HepG2 (cell line): Measurements from ENCODE around the gene SLC29A1. TPM values are rescaled to one million over a fixed set of nuclear protein-coding genes. Genes with fewer than 3 reads are reported as not detected.

Source experiments
- FOSL1 ChIP-seq: sonication (generic); formaldehyde crosslinking; IDR thresholded peaks from 2 replicates; pipeline ENCODE4 v1.9.0; 2021; ENCODE audit warnings: missing genetic modification reagents, borderline replicate concordance
- IKZF1 ChIP-seq: fragments of 450-650 bp; IDR thresholded peaks from 2 replicates; pipeline ENCODE4 v1.7.1; 2016
- NR2F6 ChIP-seq, 2 experiments: IDR thresholded peaks; 2 replicates each; pipeline ENCODE4 v1.6.1; 2016; ENCODE audit warnings: antibody characterized with exemption in 1 of 2, mild to moderate bottlenecking in 1 of 2
- PAWR ChIP-seq: sonication (generic); formaldehyde crosslinking; IDR thresholded peaks from 2 replicates; pipeline ENCODE4 v1.4.0; 2020; ENCODE audit warnings: missing genetic modification reagents, mild to moderate bottlenecking, borderline replicate concordance
- POGZ ChIP-seq: sonication (generic); formaldehyde crosslinking; IDR thresholded peaks from 2 replicates; pipeline ENCODE4 v1.4.0; 2020; ENCODE audit warnings: mild to moderate bottlenecking, missing genetic modification reagents
- YEATS2 ChIP-seq: sonication (generic); formaldehyde crosslinking; IDR thresholded peaks from 2 replicates; pipeline ENCODE4 v1.4.0; 2020; ENCODE audit warnings: missing genetic modification reagents, borderline replicate concordance
- polyA plus RNA-seq, 8 experiments: library from polyadenylated mRNA; depleted of rRNA in 3 of 8; stranded (reverse) in 7 of 8; unstranded in 1 of 8; fragments of >200 nt; fragmentation: Illumina TruSeq in 4 of 8; extraction: Trizol in 4 of 8; gene quantifications; 2 replicates each; pipeline versions ENCODE4 v1.2.1 to v1.2.3, GENCODE V29; 2011 to 2016; ENCODE audit warnings: low read depth in 4 of 8, missing spikeins in 1 of 8, mixed read lengths in 1 of 8; ENCODE audit not compliant: insufficient read depth in 1 of 8
- total RNA-seq, 5 experiments: library from RNA; depleted of rRNA; stranded (reverse); fragments of >200 nt; fragmentation: Illumina TruSeq; extraction: Trizol; gene quantifications; 2 replicates each; pipeline ENCODE4 v1.2.3, GENCODE V29; 2016; ENCODE audit warnings: low read depth in 1 of 5
- TF ChIP-seq, protein P1 (sequence below): sonication (generic); formaldehyde crosslinking; conservative IDR thresholded peaks from 2 replicates; pipeline ENCODE4 v1.4.0; 2020; ENCODE audit warnings: missing genetic modification reagents
- TF ChIP-seq, protein P2 (sequence below): sonication (generic); formaldehyde crosslinking; IDR thresholded peaks from 2 replicates; pipeline ENCODE4 v1.4.0; 2020; ENCODE audit warnings: mild to moderate bottlenecking, missing genetic modification reagents
- TF ChIP-seq, protein P3 (sequence below): sonication (generic); formaldehyde crosslinking; IDR thresholded peaks from 2 replicates; pipeline ENCODE4 v1.4.0; 2020; ENCODE audit warnings: mild to moderate bottlenecking, low read depth, missing genetic modification reagents
- TF ChIP-seq, protein P4 (sequence below): sonication (generic); formaldehyde crosslinking; IDR thresholded peaks from 2 replicates; pipeline ENCODE4 v1.4.0; 2020; ENCODE audit warnings: missing genetic modification reagents
- TF ChIP-seq, protein P5 (sequence below): sonication (generic); formaldehyde crosslinking; IDR thresholded peaks from 2 replicates; pipeline ENCODE4 v1.9.0; 2022; ENCODE audit warnings: low read depth, missing genetic modification reagents
- TF ChIP-seq, protein P6 (sequence below): sonication (generic); formaldehyde crosslinking; IDR thresholded peaks from 2 replicates; pipeline ENCODE4 v1.8.1; 2023; ENCODE audit warnings: mild to moderate bottlenecking, moderate library complexity, missing genetic modification reagents

The SLC29A1 gene
- total and polyA plus RNA-seq, 2 of the 13 experiments (the other 11 are each of a cell fraction or from before 2014, with no cell fraction given), result 43.2 to 106 TPM

DNA sequence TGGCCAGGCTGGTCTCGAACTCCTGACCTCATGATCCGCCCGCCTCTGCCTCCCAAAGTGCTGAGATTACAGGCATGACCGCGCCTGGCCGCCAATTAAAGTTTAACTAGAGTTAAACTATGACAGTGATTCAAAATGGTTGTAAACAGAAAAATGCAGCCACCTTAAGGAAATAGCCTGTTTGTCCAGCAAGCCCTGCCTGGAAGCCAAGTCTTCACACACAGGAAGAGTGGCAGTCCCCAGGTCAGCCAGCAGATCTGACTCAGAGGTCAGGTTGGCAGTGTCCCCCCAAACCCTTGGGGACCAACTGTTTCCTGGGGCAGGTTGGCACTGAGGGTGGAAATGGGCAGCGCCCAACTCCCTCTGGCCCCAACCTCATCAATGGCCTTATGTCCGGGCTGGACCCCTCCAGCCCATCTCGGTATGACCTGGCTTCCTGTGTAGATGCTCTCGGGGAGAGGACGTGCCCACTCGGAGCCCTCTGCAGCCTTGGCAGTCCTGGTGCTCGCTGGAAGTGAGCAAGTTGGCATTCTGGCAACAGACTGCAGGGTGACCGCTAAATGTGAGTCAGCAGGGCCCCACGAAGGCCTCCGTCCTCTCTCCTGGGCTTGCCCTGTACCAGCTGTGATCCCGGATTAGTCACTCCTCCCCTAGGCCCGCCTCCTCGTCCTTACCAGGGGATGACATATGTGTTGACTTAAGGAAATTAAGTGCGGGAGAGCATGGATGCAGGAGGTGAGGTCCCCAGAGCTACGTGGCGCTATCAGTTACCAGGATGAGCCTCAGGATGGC, 13.8 kb downstream of the SLC29A1 start (continued):
- 0 out of 2 replicates have a peak, but pooled peaks have one; percentile 44 for TF ChIP-seq NR2F6 (IDR thresholded peaks at IDR 0.05)
- peak; percentile 46; the same call in 1 of the 2 replicates for TF ChIP-seq NR2F6 (CRISPR knock-in tag; IDR thresholded peaks at IDR 0.05)
- TF ChIP-seq, protein P1, sequence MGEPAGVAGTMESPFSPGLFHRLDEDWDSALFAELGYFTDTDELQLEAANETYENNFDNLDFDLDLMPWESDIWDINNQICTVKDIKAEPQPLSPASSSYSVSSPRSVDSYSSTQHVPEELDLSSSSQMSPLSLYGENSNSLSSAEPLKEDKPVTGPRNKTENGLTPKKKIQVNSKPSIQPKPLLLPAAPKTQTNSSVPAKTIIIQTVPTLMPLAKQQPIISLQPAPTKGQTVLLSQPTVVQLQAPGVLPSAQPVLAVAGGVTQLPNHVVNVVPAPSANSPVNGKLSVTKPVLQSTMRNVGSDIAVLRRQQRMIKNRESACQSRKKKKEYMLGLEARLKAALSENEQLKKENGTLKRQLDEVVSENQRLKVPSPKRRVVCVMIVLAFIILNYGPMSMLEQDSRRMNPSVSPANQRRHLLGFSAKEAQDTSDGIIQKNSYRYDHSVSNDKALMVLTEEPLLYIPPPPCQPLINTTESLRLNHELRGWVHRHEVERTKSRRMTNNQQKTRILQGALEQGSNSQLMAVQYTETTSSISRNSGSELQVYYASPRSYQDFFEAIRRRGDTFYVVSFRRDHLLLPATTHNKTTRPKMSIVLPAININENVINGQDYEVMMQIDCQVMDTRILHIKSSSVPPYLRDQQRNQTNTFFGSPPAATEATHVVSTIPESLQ (CRISPR knock-in tag), result 0 out of 2 replicates have a peak, but pooled peaks have one; percentile 18
- TF ChIP-seq, protein P2, sequence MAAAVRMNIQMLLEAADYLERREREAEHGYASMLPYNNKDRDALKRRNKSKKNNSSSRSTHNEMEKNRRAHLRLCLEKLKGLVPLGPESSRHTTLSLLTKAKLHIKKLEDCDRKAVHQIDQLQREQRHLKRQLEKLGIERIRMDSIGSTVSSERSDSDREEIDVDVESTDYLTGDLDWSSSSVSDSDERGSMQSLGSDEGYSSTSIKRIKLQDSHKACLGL (CRISPR knock-in tag), result 0 out of 2 replicates have a peak, but pooled peaks have one; percentile 53
- TF ChIP-seq, protein P3, sequence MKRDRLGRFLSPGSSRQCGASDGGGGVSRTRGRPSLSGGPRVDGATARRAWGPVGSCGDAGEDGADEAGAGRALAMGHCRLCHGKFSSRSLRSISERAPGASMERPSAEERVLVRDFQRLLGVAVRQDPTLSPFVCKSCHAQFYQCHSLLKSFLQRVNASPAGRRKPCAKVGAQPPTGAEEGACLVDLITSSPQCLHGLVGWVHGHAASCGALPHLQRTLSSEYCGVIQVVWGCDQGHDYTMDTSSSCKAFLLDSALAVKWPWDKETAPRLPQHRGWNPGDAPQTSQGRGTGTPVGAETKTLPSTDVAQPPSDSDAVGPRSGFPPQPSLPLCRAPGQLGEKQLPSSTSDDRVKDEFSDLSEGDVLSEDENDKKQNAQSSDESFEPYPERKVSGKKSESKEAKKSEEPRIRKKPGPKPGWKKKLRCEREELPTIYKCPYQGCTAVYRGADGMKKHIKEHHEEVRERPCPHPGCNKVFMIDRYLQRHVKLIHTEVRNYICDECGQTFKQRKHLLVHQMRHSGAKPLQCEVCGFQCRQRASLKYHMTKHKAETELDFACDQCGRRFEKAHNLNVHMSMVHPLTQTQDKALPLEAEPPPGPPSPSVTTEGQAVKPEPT (CRISPR knock-in tag), result no peak
- TF ChIP-seq PAWR (CRISPR knock-in tag), result peak; percentile 20; the same call in 1 of the 2 replicates
- peak; percentile 57; the same call in 1 of the 2 replicates for TF ChIP-seq YEATS2 (CRISPR knock-in tag)
- TF ChIP-seq IKZF1, result no peak
- TF ChIP-seq POGZ (CRISPR knock-in tag), result peak; percentile 35; the same call in 1 of the 2 replicates
- TF ChIP-seq, protein P4, sequence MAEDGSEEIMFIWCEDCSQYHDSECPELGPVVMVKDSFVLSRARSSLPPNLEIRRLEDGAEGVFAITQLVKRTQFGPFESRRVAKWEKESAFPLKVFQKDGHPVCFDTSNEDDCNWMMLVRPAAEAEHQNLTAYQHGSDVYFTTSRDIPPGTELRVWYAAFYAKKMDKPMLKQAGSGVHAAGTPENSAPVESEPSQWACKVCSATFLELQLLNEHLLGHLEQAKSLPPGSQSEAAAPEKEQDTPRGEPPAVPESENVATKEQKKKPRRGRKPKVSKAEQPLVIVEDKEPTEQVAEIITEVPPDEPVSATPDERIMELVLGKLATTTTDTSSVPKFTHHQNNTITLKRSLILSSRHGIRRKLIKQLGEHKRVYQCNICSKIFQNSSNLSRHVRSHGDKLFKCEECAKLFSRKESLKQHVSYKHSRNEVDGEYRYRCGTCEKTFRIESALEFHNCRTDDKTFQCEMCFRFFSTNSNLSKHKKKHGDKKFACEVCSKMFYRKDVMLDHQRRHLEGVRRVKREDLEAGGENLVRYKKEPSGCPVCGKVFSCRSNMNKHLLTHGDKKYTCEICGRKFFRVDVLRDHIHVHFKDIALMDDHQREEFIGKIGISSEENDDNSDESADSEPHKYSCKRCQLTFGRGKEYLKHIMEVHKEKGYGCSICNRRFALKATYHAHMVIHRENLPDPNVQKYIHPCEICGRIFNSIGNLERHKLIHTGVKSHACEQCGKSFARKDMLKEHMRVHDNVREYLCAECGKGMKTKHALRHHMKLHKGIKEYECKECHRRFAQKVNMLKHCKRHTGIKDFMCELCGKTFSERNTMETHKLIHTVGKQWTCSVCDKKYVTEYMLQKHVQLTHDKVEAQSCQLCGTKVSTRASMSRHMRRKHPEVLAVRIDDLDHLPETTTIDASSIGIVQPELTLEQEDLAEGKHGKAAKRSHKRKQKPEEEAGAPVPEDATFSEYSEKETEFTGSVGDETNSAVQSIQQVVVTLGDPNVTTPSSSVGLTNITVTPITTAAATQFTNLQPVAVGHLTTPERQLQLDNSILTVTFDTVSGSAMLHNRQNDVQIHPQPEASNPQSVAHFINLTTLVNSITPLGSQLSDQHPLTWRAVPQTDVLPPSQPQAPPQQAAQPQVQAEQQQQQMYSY (CRISPR knock-in tag), result no peak
- TF ChIP-seq, protein P5, sequence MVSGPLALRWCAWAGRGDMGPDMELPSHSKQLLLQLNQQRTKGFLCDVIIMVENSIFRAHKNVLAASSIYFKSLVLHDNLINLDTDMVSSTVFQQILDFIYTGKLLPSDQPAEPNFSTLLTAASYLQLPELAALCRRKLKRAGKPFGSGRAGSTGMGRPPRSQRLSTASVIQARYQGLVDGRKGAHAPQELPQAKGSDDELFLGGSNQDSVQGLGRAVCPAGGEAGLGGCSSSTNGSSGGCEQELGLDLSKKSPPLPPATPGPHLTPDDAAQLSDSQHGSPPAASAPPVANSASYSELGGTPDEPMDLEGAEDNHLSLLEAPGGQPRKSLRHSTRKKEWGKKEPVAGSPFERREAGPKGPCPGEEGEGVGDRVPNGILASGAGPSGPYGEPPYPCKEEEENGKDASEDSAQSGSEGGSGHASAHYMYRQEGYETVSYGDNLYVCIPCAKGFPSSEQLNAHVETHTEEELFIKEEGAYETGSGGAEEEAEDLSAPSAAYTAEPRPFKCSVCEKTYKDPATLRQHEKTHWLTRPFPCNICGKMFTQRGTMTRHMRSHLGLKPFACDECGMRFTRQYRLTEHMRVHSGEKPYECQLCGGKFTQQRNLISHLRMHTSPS (CRISPR knock-in tag), result peak; percentile 99
- TF ChIP-seq FOSL1 (CRISPR knock-in tag), result peak; percentile 66; the same call in 1 of the 2 replicates
- TF ChIP-seq, protein P6, sequence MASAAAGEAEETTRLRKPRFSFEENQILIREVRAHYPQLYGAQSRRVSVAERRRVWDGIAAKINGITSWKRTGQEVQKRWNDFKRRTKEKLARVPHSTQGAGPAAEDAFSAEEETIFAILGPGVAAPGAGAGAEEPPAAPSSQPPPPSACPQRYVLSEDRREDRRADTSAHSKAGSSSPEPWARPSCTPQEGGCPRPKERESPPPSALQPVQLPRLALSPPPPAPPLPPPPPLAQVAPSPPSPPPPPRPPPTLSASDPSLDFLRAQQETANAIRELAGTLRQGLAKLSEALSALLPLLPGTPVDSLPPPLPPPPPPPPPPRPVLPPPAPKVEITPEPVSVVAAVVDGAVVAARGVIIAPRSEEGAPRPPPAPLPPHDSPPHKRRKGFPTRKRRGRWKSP (CRISPR knock-in tag), result no peak
